ENCODE results near the gene E2F2. TPM values are rescaled to one million over a fixed set of nuclear protein-coding genes. Genes with fewer than 3 reads are reported as not detected.

E2F2 gene
- total RNA-seq, 1 experiment from 2014 or later = 8.1 TPM

GRCh38 chr1:23530087-23530746, 816 bp downstream of the E2F2 start:
- TF ChIP-seq CTCF (IDR thresholded peaks at IDR 0.05; ENCODE audit: unreplicated experiment) = no peak
- no peak overlapping the region for H3K27ac Mint-ChIP-seq (ENCODE audit: unreplicated experiment)
- no peaks in the 10 kb centered on the region for H3K9me3 Mint-ChIP-seq (ENCODE audit: low read depth, unreplicated experiment)
- CTCF ChIA-PET = interaction anchor here (0.6 to 1.0 kb wide), 2 partner anchors 9 to 11 kb away, joined by 3 to 10 read pairs; no protein-coding TSS in a partner anchor
- intact Hi-C loops (cut with micrococcal nuclease; ENCODE audit: unreplicated experiment) = loop anchor here (10.0 kb wide), 1 partner anchor 315 kb away; the partner anchor contains the start of gene HTR1D
- no peaks in the 10 kb centered on the region for H3K27me3 Mint-ChIP-seq (ENCODE audit: unreplicated experiment)
- DNase-seq = no peak
- H3K4me3 Mint-ChIP-seq (ENCODE audit: low read depth, unreplicated experiment) = peak overlapping the region; percentile 77
- no TSS peak for BruUV-seq (replicated peaks)
- H3K4me1 Mint-ChIP-seq (ENCODE audit: low read depth, unreplicated experiment) = peaks cover 40% of the 10 kb centered on the region
- peaks cover 22% of the 10 kb centered on the region for H3K36me3 Mint-ChIP-seq (ENCODE audit: insufficient read depth, unreplicated experiment)

GRCh38 chr1:23529146-23530086, 1.6 kb downstream of the E2F2 start:
- CTCF ChIA-PET = interaction anchor here (0.6 to 1.3 kb wide), 3 partner anchors 12 to 126 kb away, joined by 3 to 10 read pairs (median 9); no protein-coding TSS in a partner anchor
- no peaks in the 10 kb centered on the region for H3K9me3 Mint-ChIP-seq (ENCODE audit: low read depth, unreplicated experiment)
- no peaks in the 10 kb centered on the region for H3K27me3 Mint-ChIP-seq (ENCODE audit: unreplicated experiment)
- H3K27ac Mint-ChIP-seq (ENCODE audit: unreplicated experiment) = no peak overlapping the region
- intact Hi-C loops (cut with micrococcal nuclease; ENCODE audit: unreplicated experiment) = loop anchor here (10.0 kb wide), 1 partner anchor 315 kb away; the partner anchor contains the start of gene HTR1D
- TF ChIP-seq CTCF (IDR thresholded peaks at IDR 0.05; ENCODE audit: unreplicated experiment) = no peak
- peak overlapping the region; percentile 77 for H3K4me3 Mint-ChIP-seq (ENCODE audit: low read depth, unreplicated experiment)
- H3K36me3 Mint-ChIP-seq (ENCODE audit: insufficient read depth, unreplicated experiment) = peaks cover 22% of the 10 kb centered on the region
- no peak for DNase-seq
- TSS peak; percentile 45 for BruUV-seq (replicated peaks)
- H3K4me1 Mint-ChIP-seq (ENCODE audit: low read depth, unreplicated experiment) = peaks cover 43% of the 10 kb centered on the region

GRCh38 chr1:23528250-23528978, 2.6 kb downstream of the E2F2 start:
- Mint-ChIP-seq H3K27me3 (ENCODE audit: unreplicated experiment) (no peaks in the 10 kb centered on the region), H3K9me3 (ENCODE audit: low read depth, unreplicated experiment) (no peaks in the 10 kb centered on the region), H3K4me1 (ENCODE audit: low read depth, unreplicated experiment) (peaks cover 43% of the 10 kb centered on the region), H3K4me3 (ENCODE audit: low read depth, unreplicated experiment) (no peak overlapping the region), H3K36me3 (ENCODE audit: insufficient read depth, unreplicated experiment) (peaks cover 22% of the 10 kb centered on the region), H3K27ac (ENCODE audit: unreplicated experiment) (no peak overlapping the region)
- BruUV-seq (replicated peaks) = no TSS peak
- intact Hi-C loops (cut with micrococcal nuclease; ENCODE audit: unreplicated experiment) = no loop called here
- CTCF ChIA-PET = interaction anchor here (0.6 to 1.3 kb wide), 6 partner anchors 9 to 125 kb away, joined by 3 to 9 read pairs (median 4); partner anchors contain the start of gene ASAP3
- peak; percentile 91 for DNase-seq
- no peak for TF ChIP-seq CTCF (IDR thresholded peaks at IDR 0.05; ENCODE audit: unreplicated experiment)

GRCh38 chr1:23527900-23528249, 3.2 kb downstream of the E2F2 start:
- intact Hi-C loops (cut with micrococcal nuclease; ENCODE audit: unreplicated experiment) = no loop called here
- Mint-ChIP-seq H3K4me3 (ENCODE audit: low read depth, unreplicated experiment) (no peak overlapping the region), H3K27ac (ENCODE audit: unreplicated experiment) (no peak overlapping the region), H3K9me3 (ENCODE audit: low read depth, unreplicated experiment) (no peaks in the 10 kb centered on the region), H3K4me1 (ENCODE audit: low read depth, unreplicated experiment) (peaks cover 37% of the 10 kb centered on the region), H3K27me3 (ENCODE audit: unreplicated experiment) (no peaks in the 10 kb centered on the region), H3K36me3 (ENCODE audit: insufficient read depth, unreplicated experiment) (peaks cover 22% of the 10 kb centered on the region)
- no TSS peak for BruUV-seq (replicated peaks)
- TF ChIP-seq CTCF (IDR thresholded peaks at IDR 0.05; ENCODE audit: unreplicated experiment) = no peak
- DNase-seq = no peak
- CTCF ChIA-PET = interaction anchor here (0.6 to 1.3 kb wide), 7 partner anchors 8 to 128 kb away, joined by 3 to 9 read pairs (median 4); partner anchors contain the start of gene ASAP3
